Left ventricle myocardium superior (tissue), 1 donor: Measurements from ENCODE around the gene ATPAF1. TPM values are rescaled to one million over a fixed set of nuclear protein-coding genes. Genes with fewer than 3 reads are reported as not detected.
A peak's percentile ranks its signal among the peaks of the same experiment; 100 is the strongest.
"Not testable (repeated sequence)": the region's sequence is repeated elsewhere in the genome, so short reads cannot be mapped to it uniquely, and the experiment has no call there.

Experiments used
- ATAC-seq: fragments of 200-7000 bp; cut with Tn5 transposase; one replicate; pipeline ENCODE4 v1.9.1; 2020; ENCODE audit warnings: mild to moderate bottlenecking, moderate library complexity
- DNase-seq: peaks from one replicate; pipeline ENCODE4 v3.0.0-alpha.2; 2020
- intact Hi-C: fragments of 100-400 bp; cut with micrococcal nuclease; formaldehyde crosslinking; loops from one replicate; pipeline ENCODE4 v1.11.0; 2022
- long read RNA-seq: library from polyadenylated mRNA; unstranded; transcript quantifications from one replicate; pipeline ENCODE4 v2.0.0, GENCODE V29; 2021
- total RNA-seq: library from RNA; stranded (reverse); fragmentation: NEBNext Ultra II Directional; extraction: Animal tissue kit (Norgen Biotek cat#: 25700); gene quantifications from one replicate; pipeline ENCODE4 v1.2.1, GENCODE V29; 2021
- donor health status: DM: no; HTN: yes; CAD: no; lungs with severe emphysema.

ATPAF1 gene, protein sequence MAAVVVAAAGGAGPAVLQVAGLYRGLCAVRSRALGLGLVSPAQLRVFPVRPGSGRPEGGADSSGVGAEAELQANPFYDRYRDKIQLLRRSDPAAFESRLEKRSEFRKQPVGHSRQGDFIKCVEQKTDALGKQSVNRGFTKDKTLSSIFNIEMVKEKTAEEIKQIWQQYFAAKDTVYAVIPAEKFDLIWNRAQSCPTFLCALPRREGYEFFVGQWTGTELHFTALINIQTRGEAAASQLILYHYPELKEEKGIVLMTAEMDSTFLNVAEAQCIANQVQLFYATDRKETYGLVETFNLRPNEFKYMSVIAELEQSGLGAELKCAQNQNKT
- total RNA-seq = 216 TPM
- long read RNA-seq, full-length matches to known transcripts = 708 of 771 reads
- long read RNA-seq, partial matches to known transcripts = 4 of 771 reads
- long read RNA-seq, other reads (novel, unspliced or antisense) = 59 of 771 reads

DNA sequence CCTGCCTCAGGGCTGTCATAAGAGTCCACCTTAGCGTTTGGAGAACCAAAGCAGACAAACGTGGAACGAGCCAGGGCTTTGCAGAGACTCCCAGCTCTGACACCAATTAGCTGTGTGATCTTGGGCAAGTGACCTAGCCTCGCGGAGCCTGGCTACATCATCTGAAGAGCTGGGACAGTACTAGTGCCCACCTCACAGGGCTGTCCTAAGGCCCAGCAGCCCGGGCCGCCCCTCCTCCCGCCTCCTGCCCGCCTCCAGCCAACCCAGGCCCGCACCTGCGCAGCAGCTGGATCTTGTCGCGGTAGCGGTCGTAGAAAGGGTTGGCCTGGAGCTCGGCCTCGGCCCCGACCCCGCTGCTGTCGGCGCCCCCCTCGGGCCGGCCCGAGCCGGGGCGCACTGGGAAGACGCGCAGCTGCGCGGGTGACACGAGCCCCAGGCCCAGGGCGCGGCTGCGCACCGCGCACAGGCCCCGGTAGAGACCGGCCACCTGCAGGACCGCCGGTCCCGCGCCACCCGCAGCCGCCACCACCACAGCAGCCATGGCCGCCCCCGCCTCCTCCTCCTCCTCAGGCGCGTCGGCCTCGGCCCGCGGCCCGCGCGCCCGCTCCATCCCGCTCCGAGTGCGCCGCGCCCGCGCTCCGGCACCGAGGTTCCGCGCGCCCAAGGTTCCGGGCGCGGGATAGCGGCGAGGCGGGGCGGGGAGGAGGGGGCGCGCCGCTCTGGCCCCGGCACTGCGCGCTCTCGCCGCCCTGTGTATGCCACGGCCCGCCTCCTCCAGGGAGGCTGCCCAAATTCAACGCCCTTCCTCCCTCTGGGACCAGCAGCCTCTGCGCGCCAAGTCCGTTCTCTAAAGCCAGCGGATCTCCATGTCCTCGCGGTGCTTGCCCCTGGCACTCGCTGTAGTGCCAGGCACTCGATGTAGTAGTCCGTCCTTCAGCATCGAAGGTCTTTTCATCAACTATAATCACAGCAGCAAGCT lies at the start of gene ATPAF1:
Gene ATPAF1 (minus strand): TSS at position 583 of the 979 bp plus-strand sequence. CDS start 42 bp downstream, at position 541.
- DNase-seq (peak; percentile 86), ATAC-seq (peak; percentile 95)
- intact Hi-C loops = no loop called here

DNA sequence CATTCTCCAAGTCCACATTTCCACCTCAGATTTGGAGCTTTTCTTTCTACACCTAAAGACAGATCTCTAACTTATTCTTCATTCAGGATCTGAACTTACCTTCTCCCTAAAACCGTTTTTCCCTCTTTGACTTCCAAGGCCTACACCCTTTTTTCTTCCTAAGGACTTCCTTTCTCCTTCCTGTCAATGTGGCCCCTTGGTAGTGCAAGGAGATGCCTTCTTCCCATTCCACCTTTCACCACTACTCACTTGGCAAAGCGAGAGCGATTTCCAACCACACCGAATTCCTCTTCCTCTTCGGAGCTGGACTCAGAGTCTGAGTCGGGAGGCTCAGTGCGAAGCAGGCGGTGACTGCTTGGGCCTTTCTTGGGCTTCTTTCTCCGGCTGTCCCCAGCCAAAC lies 49.5 kb upstream of the ATPAF1 start:
- DNase-seq = no peak
- intact Hi-C loops = loop anchor here (10.0 kb wide), 1 partner anchor 103 kb away; the partner anchor contains the start of gene MOB3C
- no peak for ATAC-seq

DNA sequence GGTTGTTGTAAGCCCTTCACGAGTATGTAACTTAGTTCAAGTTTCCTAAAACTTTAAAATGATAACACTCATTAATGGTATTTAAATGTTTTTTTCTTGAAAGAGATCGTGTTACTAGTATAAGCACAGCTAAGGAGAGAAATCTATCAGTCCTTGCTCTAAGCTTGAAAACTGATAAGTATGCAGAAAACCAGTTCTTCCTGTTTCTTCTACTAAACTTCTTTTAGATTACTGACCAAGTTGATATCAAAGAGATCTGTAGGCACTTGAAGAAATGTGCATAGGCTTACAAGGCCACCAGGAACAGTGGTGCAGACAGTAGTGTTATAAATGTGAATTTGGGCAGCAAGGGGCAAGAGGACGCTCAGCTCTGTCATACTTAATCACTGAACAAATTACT lies 46.8 kb upstream of the ATPAF1 start:
- no peak for DNase-seq
- intact Hi-C loops = loop anchor here (10.0 kb wide), 1 partner anchor 100 kb away; the partner anchor contains the start of gene MOB3C
- ATAC-seq = no peak

DNA sequence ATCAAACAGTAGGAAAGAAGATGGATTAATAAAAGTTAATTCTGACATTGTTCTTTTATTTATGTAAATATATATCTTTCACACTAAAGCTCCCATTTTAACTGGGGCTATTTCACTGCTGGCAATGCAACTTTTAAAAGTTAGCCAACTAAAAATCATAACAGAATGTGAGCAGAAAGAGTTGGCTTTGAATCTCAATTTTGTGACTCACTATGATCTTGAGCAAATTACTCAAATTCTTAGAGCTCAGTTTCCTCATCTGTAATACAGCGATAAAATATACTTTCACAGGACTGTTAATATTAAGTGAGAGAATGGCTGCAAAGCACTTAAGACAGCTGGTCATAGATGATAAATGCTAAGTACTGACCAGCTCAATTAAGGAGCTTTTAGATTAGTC lies 40.0 kb upstream of the ATPAF1 start:
- ATAC-seq = no peak
- intact Hi-C loops = no loop called here

DNA sequence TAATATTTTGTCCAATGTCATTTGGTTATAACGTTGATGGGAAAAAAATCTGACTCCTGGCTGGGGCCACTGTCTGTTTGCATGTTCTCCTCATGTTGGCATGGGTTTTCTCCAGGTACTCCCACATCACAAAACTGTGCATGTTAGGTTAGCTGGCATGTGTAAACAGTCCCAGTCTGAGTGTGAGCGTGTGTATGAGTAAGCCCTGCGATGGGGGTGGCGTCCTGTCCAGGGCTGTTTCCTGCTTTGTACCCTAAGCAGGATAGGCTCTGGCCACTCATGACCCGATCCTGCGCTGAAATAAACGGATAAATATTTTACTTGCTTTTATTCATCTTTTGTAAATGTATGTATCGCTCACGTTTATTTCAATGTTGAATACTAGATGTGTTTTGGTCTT lies 37.2 kb upstream of the ATPAF1 start:
- DNase-seq (no peak), ATAC-seq (no peak)
- intact Hi-C loops = no loop called here

More for the DNA sequence above, 40.0 kb upstream of the ATPAF1 start:
- DNase-seq = no peak

DNA sequence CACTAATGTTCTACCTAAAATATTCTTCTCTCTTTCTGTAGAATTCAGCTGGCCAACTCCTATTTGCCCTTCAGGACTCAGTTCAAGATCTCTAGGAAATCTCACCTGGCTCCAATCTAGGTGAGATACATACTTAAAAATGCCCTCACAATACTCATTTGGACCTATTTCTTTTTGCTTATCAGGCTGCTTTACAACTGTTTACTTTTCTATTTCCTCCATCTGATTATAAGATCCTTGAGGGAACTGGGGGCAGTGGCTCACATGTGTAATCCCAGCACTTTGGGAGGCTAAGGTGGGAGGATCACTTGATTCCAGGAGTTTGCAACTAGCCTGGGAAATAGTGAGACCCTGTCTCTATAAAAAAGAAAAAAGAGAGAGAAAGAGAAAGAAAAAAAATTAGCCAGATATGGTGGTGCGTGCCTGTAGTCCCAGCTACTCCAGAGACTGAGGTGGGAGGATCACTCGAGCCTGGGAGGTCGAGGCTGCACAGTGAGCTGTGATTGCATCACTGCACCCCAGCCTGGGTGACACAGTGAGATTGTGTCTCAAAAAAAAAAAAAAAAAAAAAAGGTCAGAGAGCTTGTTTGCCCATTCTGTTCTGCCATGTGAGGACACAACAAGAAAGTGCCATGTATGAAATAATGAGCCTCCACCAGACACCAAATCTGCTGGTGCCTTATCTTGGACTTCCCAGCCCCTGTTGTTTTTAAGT lies 35.9 kb upstream of the ATPAF1 start:
- intact Hi-C loops = no loop called here
- ATAC-seq (no peak), DNase-seq (no peak)

DNA sequence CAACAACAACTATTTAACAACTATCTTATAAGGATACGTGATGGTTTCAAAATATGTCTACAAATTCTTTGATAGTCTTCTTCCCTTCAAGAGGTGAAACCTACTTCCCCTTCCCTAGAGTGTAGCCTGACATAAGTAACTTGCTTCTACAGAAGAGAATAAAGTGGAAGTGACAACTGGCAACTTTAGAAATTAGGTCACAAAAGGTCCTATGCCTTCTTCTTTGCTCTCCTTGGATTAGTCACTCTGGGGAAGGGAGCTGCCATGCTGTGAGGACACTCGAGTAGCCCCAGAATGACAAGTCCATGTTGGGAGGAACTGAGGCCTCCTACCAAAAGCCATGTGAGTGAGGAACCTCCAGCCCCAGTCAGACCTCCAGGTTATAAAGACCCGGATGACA lies 31.5 kb upstream of the ATPAF1 start:
- ATAC-seq (no peak), DNase-seq (no peak)
- intact Hi-C loops = no loop called here

DNA sequence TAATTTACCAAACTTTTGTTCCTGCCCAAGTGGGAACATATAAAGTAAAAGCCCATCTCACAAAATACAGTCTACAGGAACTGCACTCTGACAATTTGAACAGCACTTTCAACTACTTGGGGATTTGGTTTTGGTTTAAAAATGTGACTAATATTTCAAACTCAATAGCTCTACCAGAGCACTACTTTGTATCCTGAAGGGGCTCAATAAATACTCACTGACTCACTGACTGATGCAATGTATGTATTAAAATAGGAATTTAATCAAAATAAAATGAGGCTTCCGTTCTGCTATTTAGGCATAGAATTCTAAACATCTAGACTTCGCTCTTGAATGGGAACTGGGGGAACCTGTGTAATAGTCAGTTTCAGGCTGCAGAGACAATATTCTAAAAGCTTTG lies 28.9 kb upstream of the ATPAF1 start:
- DNase-seq = no peak
- no peak for ATAC-seq
- intact Hi-C loops = no loop called here

DNA sequence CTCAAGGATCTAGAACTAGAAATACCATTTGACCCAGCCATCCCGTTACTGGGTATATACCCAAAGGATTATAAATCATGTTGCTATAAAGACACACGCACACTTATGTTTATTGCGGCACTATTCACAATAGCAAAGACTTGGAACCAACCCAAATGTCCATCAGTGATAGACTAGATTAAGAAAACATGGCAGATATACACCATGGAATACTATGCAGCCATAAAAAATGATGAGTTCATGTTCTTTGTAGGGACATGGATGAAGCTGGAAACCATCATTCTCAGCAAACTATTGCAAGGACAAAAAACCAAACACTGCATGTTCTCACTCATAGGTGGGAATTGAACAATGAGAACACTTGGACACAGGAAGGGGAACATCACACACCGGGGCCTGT lies 26.5 kb upstream of the ATPAF1 start:
- intact Hi-C loops, ATAC-seq, DNase-seq: not testable (repeated sequence)

DNA sequence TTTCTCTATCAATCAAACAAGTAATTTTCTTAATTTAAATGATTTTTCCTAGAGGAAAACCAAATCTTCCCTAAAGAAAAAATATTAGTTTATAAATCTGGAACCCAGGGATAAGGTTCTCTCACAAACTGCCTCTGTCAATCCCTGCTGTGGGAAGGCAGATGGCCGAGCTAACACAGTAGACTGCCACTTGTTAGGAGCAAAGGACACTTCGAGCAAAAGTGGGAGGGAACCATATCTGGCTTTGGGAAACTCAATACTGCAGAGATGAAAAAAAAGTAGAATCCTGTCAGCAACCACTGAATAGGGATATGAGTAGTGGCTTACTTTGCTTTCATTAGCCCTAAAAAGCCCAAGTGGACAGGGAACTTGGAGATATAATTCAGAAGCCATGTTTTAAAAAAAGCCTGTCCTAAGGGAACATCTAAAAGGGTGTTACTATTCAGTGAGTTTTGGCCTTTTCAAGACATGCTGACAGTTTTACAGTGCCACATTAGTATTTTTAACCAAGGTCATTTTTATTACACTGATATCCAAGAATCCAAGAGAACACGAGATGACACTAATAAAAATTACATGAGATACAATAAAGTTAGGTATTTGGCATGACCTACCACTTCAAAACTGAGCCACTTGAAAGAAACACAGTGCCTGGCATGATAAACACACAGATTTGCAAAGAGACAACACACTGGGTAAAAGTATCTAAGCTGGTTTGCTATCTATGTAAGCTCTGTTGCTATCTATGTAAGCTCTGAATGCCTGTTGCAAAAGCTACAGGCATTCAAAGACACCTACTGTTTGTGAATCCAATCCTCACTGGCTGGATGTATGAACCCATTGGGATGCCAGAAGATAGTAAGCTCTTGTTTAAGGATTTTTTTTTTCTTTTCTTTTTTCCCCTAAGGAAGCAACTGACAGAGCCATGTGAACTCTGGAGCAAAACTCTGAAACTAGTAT lies 24.9 kb upstream of the ATPAF1 start:
- intact Hi-C loops = no loop called here
- DNase-seq (no peak), ATAC-seq (peak; percentile 63)

DNA sequence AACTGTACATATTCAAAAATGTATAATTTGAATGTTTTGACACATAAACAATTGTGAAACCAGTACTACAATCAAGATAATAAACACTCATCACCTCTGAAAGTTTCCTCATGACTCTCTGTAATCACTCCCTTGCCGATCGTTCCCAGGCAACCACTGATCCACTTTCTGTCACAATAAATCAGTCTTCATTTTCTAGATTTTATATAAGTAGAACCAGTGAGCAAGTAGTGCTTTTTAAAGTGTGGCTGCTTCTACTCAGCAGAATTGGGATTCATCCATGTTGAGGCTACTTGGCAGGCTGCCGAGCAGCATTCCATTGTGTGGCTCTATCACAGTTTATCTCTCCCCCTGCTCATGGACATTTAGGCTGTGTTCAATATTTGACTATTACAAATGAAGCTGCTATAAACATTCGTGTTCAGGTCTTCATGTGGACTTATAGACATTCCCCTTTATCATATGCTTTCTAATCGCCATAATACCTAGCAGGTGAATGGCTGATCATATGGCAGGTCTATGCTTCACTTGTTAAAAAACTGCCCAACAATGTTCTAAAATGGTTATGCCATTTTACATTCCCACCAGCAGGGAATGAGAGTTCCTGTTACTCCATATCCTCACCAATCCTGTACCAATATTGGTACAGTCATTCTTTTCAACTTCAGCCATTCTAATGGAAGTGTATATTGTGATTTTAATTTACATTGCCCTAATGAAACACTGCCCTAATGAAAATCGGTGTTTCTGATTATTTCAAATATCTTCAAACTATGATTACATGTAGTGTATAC lies 24.0 kb upstream of the ATPAF1 start:
- peak; percentile 62 for DNase-seq
- intact Hi-C loops = no loop called here
- ATAC-seq = no peak

DNA sequence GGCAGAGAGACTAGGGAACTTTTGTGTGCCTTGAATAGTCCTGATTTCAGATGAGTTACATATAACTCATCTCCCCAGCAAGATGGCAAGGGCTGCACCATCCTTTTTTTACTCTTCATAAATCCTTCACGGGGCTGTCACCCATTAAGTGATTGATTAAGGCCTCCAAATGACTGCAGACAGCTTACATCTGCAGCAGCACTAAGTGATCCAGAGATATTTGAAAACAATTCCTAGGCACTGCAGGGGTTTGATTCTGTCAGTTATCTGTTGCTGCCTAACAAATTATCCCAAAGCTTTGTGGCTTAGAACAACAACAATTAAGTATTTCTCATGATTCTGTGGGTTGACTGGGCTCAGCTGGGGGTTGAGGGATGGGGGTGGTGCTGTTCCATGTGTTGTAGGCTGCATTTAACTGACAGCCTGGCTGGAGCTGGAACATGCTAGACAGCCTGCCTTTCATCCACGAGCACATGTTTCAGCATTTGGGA lies 22.8 kb upstream of the ATPAF1 start:
- intact Hi-C loops = no loop called here
- no peak for ATAC-seq

DNA sequence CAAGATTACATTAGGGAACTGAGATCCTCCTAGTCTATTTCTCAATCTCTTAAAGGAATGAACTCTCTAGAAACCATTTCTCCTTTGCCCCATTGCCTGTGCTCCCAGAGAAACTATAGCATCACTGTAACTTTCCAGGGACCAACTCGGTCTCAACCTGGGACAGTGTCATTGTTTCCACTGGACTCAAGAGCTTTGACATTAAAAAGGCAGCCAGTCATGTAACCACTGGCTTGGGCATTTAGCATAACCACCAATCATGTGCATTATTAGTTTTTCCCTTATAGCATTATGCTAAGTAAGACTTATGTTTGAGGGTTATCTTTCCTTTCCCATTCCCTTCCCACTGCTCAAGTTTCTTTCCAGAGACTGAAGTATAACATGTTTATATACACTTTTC lies 21.7 kb upstream of the ATPAF1 start:
- intact Hi-C loops = no loop called here
- ATAC-seq (no peak), DNase-seq (no peak)

More for the DNA sequence above, 22.8 kb upstream of the ATPAF1 start:
- DNase-seq = no peak

DNA sequence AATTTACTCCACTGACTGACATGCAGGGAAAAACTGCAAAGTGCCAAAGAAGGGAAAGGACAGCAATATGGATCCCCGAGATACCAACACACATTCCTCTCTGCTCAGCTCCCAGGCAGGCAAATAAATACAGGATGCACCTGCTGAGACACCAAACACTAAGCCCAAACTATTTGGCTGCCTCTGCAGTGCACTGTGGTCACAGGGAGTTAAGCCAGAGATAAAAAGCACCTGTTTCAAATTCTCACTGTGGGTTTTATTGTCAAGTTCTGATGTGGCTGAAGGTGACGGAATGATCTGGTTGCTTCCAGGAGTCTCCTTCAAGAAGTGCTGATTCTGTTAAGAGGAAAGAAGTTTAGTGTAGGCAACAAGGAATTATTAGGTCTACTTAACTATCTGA lies 21.2 kb upstream of the ATPAF1 start:
- no peak for DNase-seq
- intact Hi-C loops = no loop called here
- no peak for ATAC-seq

DNA sequence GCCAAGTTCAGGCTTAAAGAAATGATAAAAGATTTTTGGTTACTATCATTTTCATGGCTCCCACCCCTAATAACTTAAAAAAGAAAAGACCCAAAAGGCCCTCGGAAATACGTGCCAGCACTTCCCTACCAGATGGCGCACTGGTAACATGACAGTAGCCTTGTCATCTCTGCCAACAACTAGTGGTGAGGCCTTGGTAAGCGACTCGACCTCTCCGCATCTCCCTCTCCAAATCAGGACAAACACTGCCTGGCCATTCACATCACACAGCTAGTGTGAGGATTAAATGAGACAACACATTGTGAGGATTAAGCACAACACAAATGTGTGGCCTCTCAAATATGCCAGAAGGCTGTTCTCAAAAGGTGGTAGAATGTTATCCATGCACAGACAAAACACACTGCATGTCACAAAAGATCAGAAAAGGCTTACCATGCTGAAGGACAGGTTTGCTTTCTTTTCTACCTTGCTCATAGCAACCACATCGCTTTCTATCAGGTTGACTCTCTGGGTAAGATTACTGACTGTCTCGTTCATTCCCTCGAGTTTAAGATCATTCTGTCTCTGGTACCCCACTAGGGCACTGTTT lies 19.9 kb upstream of the ATPAF1 start:
- no peak for DNase-seq
- intact Hi-C loops = no loop called here
- no peak for ATAC-seq

DNA sequence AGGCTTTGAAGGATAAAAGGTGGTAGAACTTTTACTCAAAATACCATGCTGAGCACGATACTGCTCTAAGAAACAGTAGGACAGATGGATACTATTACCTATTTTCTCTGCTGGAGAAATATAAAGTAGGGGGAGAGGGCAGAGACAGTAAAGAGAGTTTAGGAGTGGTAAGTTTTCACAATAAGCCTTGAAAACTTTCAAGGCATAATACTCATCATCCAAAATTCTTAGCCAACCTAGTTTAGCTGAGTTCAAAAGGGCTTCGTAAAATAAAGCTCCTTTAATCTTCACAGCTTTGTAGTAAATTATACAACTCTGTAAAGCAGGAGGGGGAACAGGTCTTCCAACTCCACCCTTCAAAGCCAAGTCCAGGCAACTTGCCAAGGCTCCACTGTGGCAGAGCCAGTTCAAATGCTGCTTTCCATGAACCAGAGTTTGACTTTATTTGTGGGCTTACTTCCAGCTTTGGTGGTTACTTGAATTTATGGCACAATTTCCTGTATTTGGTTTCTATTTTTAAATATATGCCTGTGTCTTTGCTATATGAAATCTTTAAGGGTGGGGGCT lies 19.0 kb upstream of the ATPAF1 start:
- DNase-seq = peak; percentile 75
- intact Hi-C loops = no loop called here
- ATAC-seq = peak; percentile 85

DNA sequence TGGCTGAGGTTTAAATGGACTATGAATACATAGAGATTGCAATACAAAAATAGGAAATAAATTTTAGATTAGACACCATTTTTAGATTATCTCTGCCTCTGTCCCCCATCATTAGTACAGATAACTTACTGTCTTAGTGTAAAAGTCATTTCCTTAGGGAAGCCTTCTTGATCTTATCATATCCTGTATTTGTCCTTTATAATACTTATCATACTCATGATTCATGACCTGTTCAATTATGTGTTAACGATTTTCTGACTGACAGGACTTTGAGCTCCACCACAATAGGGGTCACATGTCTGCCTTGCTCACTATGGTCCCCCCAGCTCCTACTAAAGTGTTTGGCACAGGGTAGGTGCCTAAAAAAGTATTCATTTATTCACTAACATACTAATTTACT lies 18.1 kb upstream of the ATPAF1 start:
- no peak for DNase-seq
- intact Hi-C loops = no loop called here
- no peak for ATAC-seq
